ENCODE results near the gene EVL. TPM values are rescaled to one million over a fixed set of nuclear protein-coding genes. Genes with fewer than 3 reads are reported as not detected.

The EVL gene
- polyA plus RNA-seq, 2 of the 4 experiments (the other 2 are of a cell fraction), result 14.8 to 32.9 TPM

DNA sequence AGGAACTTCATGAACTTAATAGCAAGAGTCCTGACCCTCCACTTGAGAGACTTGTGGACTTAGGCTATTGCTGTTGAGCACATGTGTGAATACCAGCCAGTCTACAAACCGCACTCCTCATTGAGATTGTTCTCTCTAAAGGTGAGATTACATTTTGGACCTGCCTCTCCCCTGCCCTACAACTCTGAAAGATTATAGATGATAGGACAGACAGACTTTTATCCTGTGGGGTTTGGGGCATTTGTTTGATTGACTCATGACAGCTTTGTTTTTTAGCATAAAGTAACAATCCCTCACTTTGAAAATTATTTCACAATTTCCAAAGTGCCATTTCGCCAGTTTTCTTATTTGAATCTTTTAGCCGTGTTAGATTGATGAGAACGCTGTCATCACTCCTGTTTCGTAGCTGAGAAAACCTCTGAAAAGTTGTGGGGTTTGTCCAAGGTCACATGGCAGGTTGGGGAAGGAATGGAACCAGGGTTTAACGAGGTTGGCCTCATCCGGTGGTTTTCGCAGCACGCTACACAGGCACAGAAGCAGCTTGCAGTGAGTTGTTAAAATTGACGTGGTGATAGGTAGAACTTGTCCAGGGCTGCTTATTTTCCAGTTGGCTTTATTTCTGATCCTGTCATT is 836 bp downstream of the EVL start:
- no peak overlapping the region for H3K27ac ChIP-seq
- FAIRE-seq (no peak), DNase-seq (ENCODE audit: low read depth in 1 of 2, low spot score in 1 of 2) (no peak), ATAC-seq (no peak)
- peaks cover 7% of the 10 kb centered on the region; the same call in 1 of the 3 replicates for H3K4me1 ChIP-seq
- no peaks in the 10 kb centered on the region for H3K9me3 ChIP-seq
- no peak overlapping the region for H3K4me2 ChIP-seq
- no peak overlapping the region for H3K4me3 ChIP-seq
- POLR2A ChIA-PET, result no interaction called here
- 95% methylated on average over 10 of the region's 10 CpGs for WGBS (ENCODE audit: missing lambda C conversion rate)
- CTCF ChIA-PET, result interaction anchor here (1.9 to 3.5 kb wide), 2 partner anchors 42 to 84 kb away, joined by 5 to 17 read pairs; no protein-coding TSS in a partner anchor
- no peak for TF ChIP-seq TFCP2L1 (CRISPR knock-in tag; IDR thresholded peaks at IDR 0.05)
- no peak for TF ChIP-seq NR3C1 (IDR thresholded peaks at IDR 0.05)
- no peak for TF ChIP-seq HEYL (CRISPR knock-in tag; IDR thresholded peaks at IDR 0.05)
- TF ChIP-seq, protein P1, sequence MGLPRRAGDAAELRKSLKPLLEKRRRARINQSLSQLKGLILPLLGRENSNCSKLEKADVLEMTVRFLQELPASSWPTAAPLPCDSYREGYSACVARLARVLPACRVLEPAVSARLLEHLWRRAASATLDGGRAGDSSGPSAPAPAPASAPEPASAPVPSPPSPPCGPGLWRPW (IDR thresholded peaks at IDR 0.05), result no peak
- no peak for TF ChIP-seq TP53 (CRISPR knock-in tag; IDR thresholded peaks at IDR 0.05)
- TF ChIP-seq EP300 (IDR thresholded peaks at IDR 0.05), result no peak
- TF ChIP-seq NFE2L2 (conservative IDR thresholded peaks at IDR 0.05; ENCODE audit: low read length), result no peak
- TF ChIP-seq CHD4 (IDR thresholded peaks at IDR 0.05; ENCODE audit: borderline replicate concordance), result no peak

- no peak for FAIRE-seq
- CTCF ChIA-PET, result interaction anchor here (1.4 to 3.5 kb wide), 4 partner anchors 9 to 85 kb away, joined by 3 to 17 read pairs (median 5); no protein-coding TSS in a partner anchor
These were observed 1.7 kb downstream of the EVL start for GRCh38 chr14:100066962-100067361.

DNA sequence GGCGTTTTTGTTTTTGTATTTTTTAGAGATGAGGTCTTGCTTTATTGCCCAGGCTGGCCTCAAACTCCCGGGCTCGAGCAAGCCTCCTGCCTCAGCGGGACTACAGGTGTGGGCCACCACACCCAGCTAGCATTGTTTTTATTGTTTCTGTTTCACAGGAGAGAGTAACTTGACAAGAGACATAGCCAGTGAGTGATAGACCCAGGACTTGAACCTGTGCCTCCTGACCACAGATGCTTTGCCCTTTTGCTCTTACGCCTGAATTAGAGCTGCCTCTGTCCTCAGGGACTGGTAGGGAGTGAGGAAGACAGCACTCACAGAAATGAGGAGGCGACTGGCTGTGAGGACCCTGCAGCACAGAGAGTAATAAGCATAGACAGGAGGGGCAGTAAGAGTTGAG is 2.3 kb downstream of the EVL start:
- peaks cover 7% of the 10 kb centered on the region; the same call in 1 of the 3 replicates for H3K4me1 ChIP-seq
- no peak for TF ChIP-seq CEBPB (IDR thresholded peaks at IDR 0.05)
- no peak for TF ChIP-seq FOXS1 (CRISPR knock-in tag; IDR thresholded peaks at IDR 0.05)
- TF ChIP-seq FOSB (CRISPR knock-in tag; IDR thresholded peaks at IDR 0.05), result no peak
- TF ChIP-seq NR3C1 (IDR thresholded peaks at IDR 0.05), result no peak
- no peak for TF ChIP-seq MAFK (IDR thresholded peaks at IDR 0.05; ENCODE audit: partially characterized antibody)
- TF ChIP-seq HOXB13 (CRISPR knock-in tag; IDR thresholded peaks at IDR 0.05; ENCODE audit: low read depth), result no peak
- no peak overlapping the region for H3K4me2 ChIP-seq
- H3K27ac ChIP-seq, result no peak overlapping the region
- POLR2A ChIA-PET, result no interaction called here
- 86% methylated on average over 6 of the region's 6 CpGs for WGBS (ENCODE audit: missing lambda C conversion rate)
- no peak for FAIRE-seq
- H3K9me3 ChIP-seq, result no peaks in the 10 kb centered on the region
- CTCF ChIA-PET, result interaction anchor here (1.4 to 3.5 kb wide), 4 partner anchors 8 to 85 kb away, joined by 3 to 17 read pairs (median 5); no protein-coding TSS in a partner anchor
- no peak for ATAC-seq
- no peak overlapping the region for H3K4me3 ChIP-seq
- DNase-seq (ENCODE audit: low read depth in 1 of 2, low spot score in 1 of 2), result no peak

More at GRCh38 chr14:100066962-100067361, 1.7 kb downstream of the EVL start:
- WGBS (ENCODE audit: missing lambda C conversion rate), result 83% methylated on average over 10 of the region's 10 CpGs
- ATAC-seq (no peak), DNase-seq (ENCODE audit: low read depth in 1 of 2, low spot score in 1 of 2) (no peak)
- no peak overlapping the region for H3K4me3 ChIP-seq
- no peak overlapping the region for H3K4me2 ChIP-seq
- POLR2A ChIA-PET, result no interaction called here
- no peak for TF ChIP-seq RARB (CRISPR knock-in tag; IDR thresholded peaks at IDR 0.05)
- no peak for TF ChIP-seq BHLHE40 (IDR thresholded peaks at IDR 0.05; ENCODE audit: low read depth, low read length)
- TF ChIP-seq CHD2 (IDR thresholded peaks at IDR 0.05; ENCODE audit: low read length, partially characterized antibody), result no peak
- no peak for TF ChIP-seq MAZ (IDR thresholded peaks at IDR 0.05; ENCODE audit: borderline replicate concordance, low read depth, low read length)
- no peak for TF ChIP-seq SREBF2 (IDR thresholded peaks at IDR 0.05)
- TF ChIP-seq, protein P2, sequence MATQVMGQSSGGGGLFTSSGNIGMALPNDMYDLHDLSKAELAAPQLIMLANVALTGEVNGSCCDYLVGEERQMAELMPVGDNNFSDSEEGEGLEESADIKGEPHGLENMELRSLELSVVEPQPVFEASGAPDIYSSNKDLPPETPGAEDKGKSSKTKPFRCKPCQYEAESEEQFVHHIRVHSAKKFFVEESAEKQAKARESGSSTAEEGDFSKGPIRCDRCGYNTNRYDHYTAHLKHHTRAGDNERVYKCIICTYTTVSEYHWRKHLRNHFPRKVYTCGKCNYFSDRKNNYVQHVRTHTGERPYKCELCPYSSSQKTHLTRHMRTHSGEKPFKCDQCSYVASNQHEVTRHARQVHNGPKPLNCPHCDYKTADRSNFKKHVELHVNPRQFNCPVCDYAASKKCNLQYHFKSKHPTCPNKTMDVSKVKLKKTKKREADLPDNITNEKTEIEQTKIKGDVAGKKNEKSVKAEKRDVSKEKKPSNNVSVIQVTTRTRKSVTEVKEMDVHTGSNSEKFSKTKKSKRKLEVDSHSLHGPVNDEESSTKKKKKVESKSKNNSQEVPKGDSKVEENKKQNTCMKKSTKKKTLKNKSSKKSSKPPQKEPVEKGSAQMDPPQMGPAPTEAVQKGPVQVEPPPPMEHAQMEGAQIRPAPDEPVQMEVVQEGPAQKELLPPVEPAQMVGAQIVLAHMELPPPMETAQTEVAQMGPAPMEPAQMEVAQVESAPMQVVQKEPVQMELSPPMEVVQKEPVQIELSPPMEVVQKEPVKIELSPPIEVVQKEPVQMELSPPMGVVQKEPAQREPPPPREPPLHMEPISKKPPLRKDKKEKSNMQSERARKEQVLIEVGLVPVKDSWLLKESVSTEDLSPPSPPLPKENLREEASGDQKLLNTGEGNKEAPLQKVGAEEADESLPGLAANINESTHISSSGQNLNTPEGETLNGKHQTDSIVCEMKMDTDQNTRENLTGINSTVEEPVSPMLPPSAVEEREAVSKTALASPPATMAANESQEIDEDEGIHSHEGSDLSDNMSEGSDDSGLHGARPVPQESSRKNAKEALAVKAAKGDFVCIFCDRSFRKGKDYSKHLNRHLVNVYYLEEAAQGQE (IDR thresholded peaks at IDR 0.05), result no peak
- TF ChIP-seq MYC (IDR thresholded peaks at IDR 0.05; ENCODE audit: borderline replicate concordance, low read length), result no peak
- TF ChIP-seq ATOH8 (CRISPR knock-in tag; IDR thresholded peaks at IDR 0.05; ENCODE audit: low read depth), result no peak
- no peak for TF ChIP-seq ZFP36 (IDR thresholded peaks at IDR 0.05; ENCODE audit: borderline replicate concordance, partially characterized antibody)
- no peak for TF ChIP-seq JUNB (IDR thresholded peaks at IDR 0.05)
- TF ChIP-seq, protein P1 (IDR thresholded peaks at IDR 0.05), result no peak
- no peak for TF ChIP-seq KDM1A (IDR thresholded peaks at IDR 0.05; ENCODE audit: low read depth)
- H3K27ac ChIP-seq, result no peak overlapping the region
- H3K4me1 ChIP-seq, result peaks cover 7% of the 10 kb centered on the region; the same call in 1 of the 3 replicates
- no peaks in the 10 kb centered on the region for H3K9me3 ChIP-seq
